HCT116 (cell line): Measurements from ENCODE around the gene RIMBP2. TPM values are rescaled to one million over a fixed set of nuclear protein-coding genes. Genes with fewer than 3 reads are reported as not detected.

ENCODE experiments used
- ATAC-seq: fragments of 200-7000 bp; cut with Tn5 transposase; 2 replicates; pipeline ENCODE4 v1.9.1; 2020; ENCODE audit warnings: mild to moderate bottlenecking, moderate library complexity
- BruUV-seq: library from RNA; stranded (reverse); fragments of 400-500 nt; replicated peaks from 2 replicates; lab custom pipeline; 2021; lab: Mats Ljungman, UMichigan
- CTCF ChIA-PET: fragments of 300-600 bp; sonication (Branson Sonifier 250); formaldehyde crosslinking; loops from one replicate; lab custom pipeline; 2021; ENCODE audit warnings: antibody characterized with exemption; lab: Charles Lee
- POLR2A ChIA-PET: fragments of 300-600, 350-600 bp; sonication (Branson Sonifier 250); formaldehyde crosslinking; loops from one replicate; lab custom pipeline; 2021; ENCODE audit warnings: antibody characterized with exemption; lab: Charles Lee
- RAD21 ChIA-PET, 2 experiments: fragments of 300-600 bp; sonication (Branson Sonifier 250); formaldehyde crosslinking; loops; one replicate each; lab custom pipeline; 2023; ENCODE audit warnings: low total read pairs in 2 of 2; ENCODE audit not compliant: uncharacterized antibody in 2 of 2, unreplicated experiment in 2 of 2, low non-redundant PET in 1 of 2; lab: Charles Lee
- DNase-seq: peaks from one replicate; pipeline ENCODE4 v3.0.0-alpha.2; 2010; ENCODE audit warnings: low read depth, low spot score
- H2AFZ ChIP-seq: fragments of 200-600 bp; shearing (Covaris generic), sonication (generic); 2 replicates; pipeline ENCODE4 v1.6.1; 2017; ENCODE audit warnings: low read depth, mixed run types, mixed read lengths, antibody characterized with exemption, low read length; ENCODE audit not compliant: poor library complexity, severe bottlenecking
- H3K27ac ChIP-seq: 2 replicates; pipeline ENCODE4 v1.5.1; 2012; ENCODE audit warnings: low read depth, low read length
- H3K27me3 ChIP-seq: fragments of 200-600 bp; sonication (generic); 2 replicates; pipeline ENCODE4 v1.6.1; 2016; ENCODE audit warnings: mixed run types, low read length, mixed read lengths; ENCODE audit not compliant: insufficient read depth
- H3K36me3 ChIP-seq, 2 experiments: fragments of 200-500 bp in 1 of 2; fragments of 200-600 bp in 1 of 2; sonication (Bioruptor generic) in 1 of 2; sonication (generic) in 1 of 2; 2 replicates each; pipeline versions ENCODE4 v1.5.1 to v1.6.1; 2014 to 2016; ENCODE audit warnings: low read length in 2 of 2, inconsistent platforms in 1 of 2, mixed read lengths in 1 of 2, mixed run types in 1 of 2; ENCODE audit not compliant: insufficient read depth in 2 of 2, control insufficient read depth in 1 of 2
- H3K4me1 ChIP-seq, 2 experiments: fragments of 200-600 bp in 1 of 2; sonication (generic) in 1 of 2; 2 replicates each; pipeline versions ENCODE4 v1.5.1 to v1.6.1; 2012 to 2017; ENCODE audit warnings: low read length in 2 of 2, inconsistent platforms in 1 of 2, mild to moderate bottlenecking in 1 of 2, mixed read lengths in 1 of 2, mixed run types in 1 of 2, moderate library complexity in 1 of 2; ENCODE audit not compliant: insufficient read depth in 2 of 2, control insufficient read depth in 1 of 2
- H3K4me2 ChIP-seq: fragments of 200-600 bp; sonication (generic); 2 replicates; pipeline ENCODE4 v1.6.1; 2017; ENCODE audit warnings: mixed run types, low read length, mixed read lengths
- H3K4me3 ChIP-seq, 2 experiments: fragments of 200-600 bp in 1 of 2; sonication (generic) in 1 of 2; replicated peaks in 1 of 2; 2 replicates each; pipeline ENCODE4 v1.5.1; 2011 to 2016; ENCODE audit warnings: low read length in 2 of 2, control low read depth in 1 of 2, low read depth in 1 of 2, mild to moderate bottlenecking in 1 of 2, mixed read lengths in 1 of 2, mixed run types in 1 of 2
- H3K79me2 ChIP-seq: fragments of 200-600 bp; sonication (generic); 2 replicates; pipeline ENCODE4 v1.6.1; 2017; ENCODE audit warnings: mild to moderate bottlenecking, mixed run types, low read length, moderate library complexity, mixed read lengths; ENCODE audit not compliant: insufficient read depth
- H3K9ac ChIP-seq: fragments of 200-600 bp; sonication (generic); 2 replicates; pipeline ENCODE4 v1.6.1; 2016; ENCODE audit warnings: low read length, mixed read lengths
- H3K9me2 ChIP-seq: fragments of 200-600 bp; sonication (generic), shearing (Covaris generic); 2 replicates; pipeline ENCODE4 v1.6.1; 2017; ENCODE audit warnings: mixed run types, mild to moderate bottlenecking, moderate library complexity; ENCODE audit not compliant: insufficient read depth
- H3K9me3 ChIP-seq, 2 experiments: fragments of 200-500 bp in 1 of 2; fragments of 200-600 bp in 1 of 2; sonication (Bioruptor generic) in 1 of 2; sonication (generic) in 1 of 2; 2 replicates each; pipeline ENCODE4 v1.6.1; 2014 to 2017; ENCODE audit warnings: low read length in 2 of 2, mixed read lengths in 2 of 2, inconsistent platforms in 1 of 2, low read depth in 1 of 2, mild to moderate bottlenecking in 1 of 2, mixed run types in 1 of 2, moderate library complexity in 1 of 2; ENCODE audit not compliant: control insufficient read depth in 1 of 2, insufficient read depth in 1 of 2
- H4K20me1 ChIP-seq: fragments of 200-600 bp; sonication (generic), shearing (Covaris generic); 2 replicates; pipeline ENCODE4 v1.6.1; 2017; ENCODE audit warnings: mixed run types, mild to moderate bottlenecking, moderate library complexity; ENCODE audit not compliant: insufficient read depth
- CBX3 ChIP-seq: IDR thresholded peaks from 2 replicates; pipeline ENCODE4 v1.6.1; 2012; ENCODE audit warnings: low read depth
- EZH2phosphoT487 ChIP-seq: fragments of 200-600 bp; IDR thresholded peaks from 2 replicates; pipeline ENCODE4 v1.6.1; 2018; ENCODE audit warnings: antibody characterized with exemption, borderline replicate concordance
- FOSL1 ChIP-seq: IDR thresholded peaks from 2 replicates; pipeline ENCODE4 v1.6.1; 2012; ENCODE audit warnings: low read depth
- JUND ChIP-seq: IDR thresholded peaks from 2 replicates; pipeline ENCODE4 v1.6.1; 2012
- RAD21 ChIP-seq: IDR thresholded peaks from 2 replicates; pipeline ENCODE4 v1.6.1; 2012; ENCODE audit warnings: low read depth, mild to moderate bottlenecking
- SRF ChIP-seq: IDR thresholded peaks from 2 replicates; pipeline ENCODE4 v1.6.1; 2012; ENCODE audit warnings: low read depth
- YY1 ChIP-seq: IDR thresholded peaks from 2 replicates; pipeline ENCODE4 v1.6.1; 2011; ENCODE audit warnings: low read length, low read depth, moderate library complexity, mild to moderate bottlenecking; ENCODE audit not compliant: insufficient replicate concordance; ENCODE audit errors: extremely low read depth
- ZFX ChIP-seq: fragments of 450-650 bp; IDR thresholded peaks from 2 replicates; pipeline ENCODE4 v1.6.1; 2017
- intact Hi-C: fragments of 100-400 bp; cut with micrococcal nuclease; formaldehyde crosslinking; loops from 2 replicates; pipeline ENCODE4 v1.10.0; 2022
- total RNA-seq: library from RNA; stranded (reverse); gene quantifications from one replicate; pipeline ENCODE4 v1.2.1, GENCODE V29; 2021; ENCODE audit not compliant: unreplicated experiment
- TF ChIP-seq, protein P1 (sequence below), 3 experiments: fragments of 200-600 bp in 1 of 3; sonication (generic) in 1 of 3; IDR thresholded peaks in 2 of 3; conservative IDR thresholded peaks in 1 of 3; 2 replicates each; pipeline ENCODE4 v1.5.1; 2012 to 2017; ENCODE audit warnings: low read depth in 2 of 3, low read length in 2 of 3, antibody characterized with exemption in 1 of 3, borderline replicate concordance in 1 of 3, control low read depth in 1 of 3, mild to moderate bottlenecking in 1 of 3, mixed read lengths in 1 of 3, mixed run types in 1 of 3, moderate library complexity in 1 of 3; ENCODE audit not compliant: insufficient read depth in 1 of 3
- TF ChIP-seq, protein P2 (sequence below): IDR thresholded peaks from 2 replicates; pipeline ENCODE4 v1.6.1; 2011; ENCODE audit warnings: mild to moderate bottlenecking, low read length, moderate library complexity; ENCODE audit not compliant: insufficient replicate concordance; ENCODE audit errors: extremely low read depth
- TF ChIP-seq, protein P3 (sequence below): IDR thresholded peaks from 2 replicates; pipeline ENCODE4 v1.6.1; 2012

Gene RIMBP2
- total RNA-seq, 1 experiment from 2014 or later, result not detected

DNA sequence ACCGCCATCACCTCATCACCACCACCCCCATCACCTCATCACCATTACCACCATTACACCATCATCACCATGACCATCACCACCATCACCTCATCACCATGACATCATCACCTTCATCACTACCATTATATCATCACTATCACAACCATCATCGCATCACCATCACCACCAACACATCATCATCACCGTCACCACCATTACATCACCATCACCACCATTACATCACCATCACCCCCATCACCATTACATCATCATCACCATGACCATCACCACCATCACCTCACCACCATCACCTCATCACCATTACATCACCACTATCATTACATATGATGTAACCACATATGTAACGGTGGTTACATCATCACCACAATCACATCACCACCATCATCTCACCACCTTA lies 132.3 kb downstream of the RIMBP2 start:
- ATAC-seq, result no peak
- no peak overlapping the region for H3K4me2 ChIP-seq
- H3K4me3 ChIP-seq, result no peak overlapping the region
- H2AFZ ChIP-seq, result no peak overlapping the region
- TF ChIP-seq, protein P1, sequence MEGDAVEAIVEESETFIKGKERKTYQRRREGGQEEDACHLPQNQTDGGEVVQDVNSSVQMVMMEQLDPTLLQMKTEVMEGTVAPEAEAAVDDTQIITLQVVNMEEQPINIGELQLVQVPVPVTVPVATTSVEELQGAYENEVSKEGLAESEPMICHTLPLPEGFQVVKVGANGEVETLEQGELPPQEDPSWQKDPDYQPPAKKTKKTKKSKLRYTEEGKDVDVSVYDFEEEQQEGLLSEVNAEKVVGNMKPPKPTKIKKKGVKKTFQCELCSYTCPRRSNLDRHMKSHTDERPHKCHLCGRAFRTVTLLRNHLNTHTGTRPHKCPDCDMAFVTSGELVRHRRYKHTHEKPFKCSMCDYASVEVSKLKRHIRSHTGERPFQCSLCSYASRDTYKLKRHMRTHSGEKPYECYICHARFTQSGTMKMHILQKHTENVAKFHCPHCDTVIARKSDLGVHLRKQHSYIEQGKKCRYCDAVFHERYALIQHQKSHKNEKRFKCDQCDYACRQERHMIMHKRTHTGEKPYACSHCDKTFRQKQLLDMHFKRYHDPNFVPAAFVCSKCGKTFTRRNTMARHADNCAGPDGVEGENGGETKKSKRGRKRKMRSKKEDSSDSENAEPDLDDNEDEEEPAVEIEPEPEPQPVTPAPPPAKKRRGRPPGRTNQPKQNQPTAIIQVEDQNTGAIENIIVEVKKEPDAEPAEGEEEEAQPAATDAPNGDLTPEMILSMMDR (IDR thresholded peaks at IDR 0.05 in 2 of 3, conservative IDR thresholded peaks at IDR 0.05 in 1 of 3; ENCODE audit: borderline replicate concordance in 1 of 3, insufficient read depth in 1 of 3, low read depth in 2 of 3, low read length in 2 of 3), result no peak
- TF ChIP-seq FOSL1 (no peak), RAD21 (no peak), JUND (no peak), CBX3 (no peak), SRF (no peak), ZFX (no peak), EZH2phosphoT487 (no peak), YY1 (no peak)
- TF ChIP-seq, protein P2, sequence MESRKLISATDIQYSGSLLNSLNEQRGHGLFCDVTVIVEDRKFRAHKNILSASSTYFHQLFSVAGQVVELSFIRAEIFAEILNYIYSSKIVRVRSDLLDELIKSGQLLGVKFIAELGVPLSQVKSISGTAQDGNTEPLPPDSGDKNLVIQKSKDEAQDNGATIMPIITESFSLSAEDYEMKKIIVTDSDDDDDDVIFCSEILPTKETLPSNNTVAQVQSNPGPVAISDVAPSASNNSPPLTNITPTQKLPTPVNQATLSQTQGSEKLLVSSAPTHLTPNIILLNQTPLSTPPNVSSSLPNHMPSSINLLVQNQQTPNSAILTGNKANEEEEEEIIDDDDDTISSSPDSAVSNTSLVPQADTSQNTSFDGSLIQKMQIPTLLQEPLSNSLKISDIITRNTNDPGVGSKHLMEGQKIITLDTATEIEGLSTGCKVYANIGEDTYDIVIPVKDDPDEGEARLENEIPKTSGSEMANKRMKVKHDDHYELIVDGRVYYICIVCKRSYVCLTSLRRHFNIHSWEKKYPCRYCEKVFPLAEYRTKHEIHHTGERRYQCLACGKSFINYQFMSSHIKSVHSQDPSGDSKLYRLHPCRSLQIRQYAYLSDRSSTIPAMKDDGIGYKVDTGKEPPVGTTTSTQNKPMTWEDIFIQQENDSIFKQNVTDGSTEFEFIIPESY, result no peak
- TF ChIP-seq, protein P3, sequence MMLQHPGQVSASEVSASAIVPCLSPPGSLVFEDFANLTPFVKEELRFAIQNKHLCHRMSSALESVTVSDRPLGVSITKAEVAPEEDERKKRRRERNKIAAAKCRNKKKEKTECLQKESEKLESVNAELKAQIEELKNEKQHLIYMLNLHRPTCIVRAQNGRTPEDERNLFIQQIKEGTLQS, result no peak
- no peaks in the 10 kb centered on the region for H3K36me3 ChIP-seq
- BruUV-seq, result no TSS peak
- no peaks in the 10 kb centered on the region for H3K4me1 ChIP-seq
- H3K9ac ChIP-seq, result no peak overlapping the region
- intact Hi-C loops, result no loop called here
- no peak for DNase-seq
- CTCF ChIA-PET, result no interaction called here
- RAD21 ChIA-PET, result no interaction called here
- H3K9me2 ChIP-seq, result no peaks in the 10 kb centered on the region
- 0 out of 2 replicates have a peak, but pooled peaks cover 6% of the 10 kb centered on the region for H3K27me3 ChIP-seq
- no peak overlapping the region for H3K27ac ChIP-seq
- POLR2A ChIA-PET, result no interaction called here
- no peaks in the 10 kb centered on the region for H4K20me1 ChIP-seq
- no peaks in the 10 kb centered on the region; a peak in 1 of 4 replicates for H3K9me3 ChIP-seq
- no peaks in the 10 kb centered on the region for H3K79me2 ChIP-seq
